Activated B cell treated with CpG ODN at 0.5 μM for 24 hours (primary cell): ENCODE data around the gene CACNG7. TPM values are rescaled to one million over a fixed set of nuclear protein-coding genes. Genes with fewer than 3 reads are reported as not detected.

ENCODE experiments used
- ATAC-seq: fragments of 200-7000 bp; cut with Tn5 transposase; one replicate; pipeline ENCODE4 v1.10.0; 2021; ENCODE audit warnings: low read depth, mild to moderate bottlenecking, moderate library complexity
- CTCF ChIA-PET: fragments of 350-600 bp; sonication (Branson Sonifier 250); formaldehyde crosslinking; loops from one replicate; lab custom pipeline; 2021; ENCODE audit warnings: antibody characterized with exemption; lab: Charles Lee
- POLR2A ChIA-PET: fragments of 350-600 bp; sonication (Branson Sonifier 250); formaldehyde crosslinking; loops from one replicate; lab custom pipeline; 2021; ENCODE audit warnings: antibody characterized with exemption; lab: Charles Lee
- DNase-seq: peaks from one replicate; pipeline ENCODE4 v3.0.0; 2022
- H3K27ac Mint-ChIP-seq: one replicate; pipeline ENCODE4 v1.8.0; 2020; ENCODE audit warnings: mixed read lengths
- H3K27me3 Mint-ChIP-seq: one replicate; pipeline ENCODE4 v1.8.0; 2021; ENCODE audit warnings: mixed read lengths
- H3K36me3 Mint-ChIP-seq: one replicate; pipeline ENCODE4 v1.8.0; 2021; ENCODE audit warnings: low read depth, mixed read lengths
- H3K4me1 Mint-ChIP-seq: one replicate; pipeline ENCODE4 v1.8.0; 2021; ENCODE audit warnings: mixed read lengths
- H3K4me3 Mint-ChIP-seq: one replicate; pipeline ENCODE4 v1.8.0; 2020; ENCODE audit warnings: mild to moderate bottlenecking, mixed read lengths
- H3K9me3 Mint-ChIP-seq: one replicate; pipeline ENCODE4 v1.8.0; 2020; ENCODE audit warnings: mixed read lengths
- CTCF ChIP-seq: fragments of 200-600 bp; IDR thresholded peaks from one replicate; pipeline ENCODE4 v1.8.0; 2022; ENCODE audit warnings: antibody characterized with exemption, mild to moderate bottlenecking
- intact Hi-C: fragments of 100-400 bp; cut with micrococcal nuclease; formaldehyde crosslinking; loops from one replicate; pipeline ENCODE4 v1.15.1; 2024
- total RNA-seq: library from RNA; stranded (reverse); gene quantifications from 2 replicates; pipeline ENCODE4 v1.2.3, GENCODE V29; 2022

Gene CACNG7
- total RNA-seq, 1 donor from 2014 or later: not detected

DNA sequence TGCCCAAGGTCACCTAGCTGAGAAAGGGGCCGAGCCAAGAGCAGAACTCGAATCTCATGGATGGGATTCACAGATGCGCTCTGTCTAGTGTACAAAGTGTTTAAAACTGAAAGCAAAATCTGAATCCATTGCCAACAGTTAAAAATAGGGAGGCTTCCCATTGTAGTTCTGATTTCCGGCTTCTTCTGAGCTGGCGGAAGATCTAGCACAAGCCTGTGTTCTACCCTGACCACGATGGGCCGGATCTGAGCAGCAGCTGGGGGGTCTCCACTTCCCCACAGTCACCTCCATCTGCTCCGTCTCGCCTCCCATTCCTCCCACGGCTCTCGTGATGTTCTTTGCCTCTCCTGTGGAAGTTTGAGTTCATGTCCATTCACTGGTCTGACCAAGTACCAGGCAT lies 56.0 kb downstream of the CACNG7 start:
- Mint-ChIP-seq H3K27ac (no peak overlapping the region), H3K4me3 (no peak overlapping the region), H3K36me3 (no peaks in the 10 kb centered on the region), H3K4me1 (peaks cover 2% of the 10 kb centered on the region), H3K27me3 (peaks cover 45% of the 10 kb centered on the region), H3K9me3 (no peaks in the 10 kb centered on the region)
- intact Hi-C loops: no loop called here
- ChIA-PET CTCF (no interaction called here), POLR2A (no interaction called here)
- TF ChIP-seq CTCF: no peak
- ATAC-seq (no peak), DNase-seq (no peak)

DNA sequence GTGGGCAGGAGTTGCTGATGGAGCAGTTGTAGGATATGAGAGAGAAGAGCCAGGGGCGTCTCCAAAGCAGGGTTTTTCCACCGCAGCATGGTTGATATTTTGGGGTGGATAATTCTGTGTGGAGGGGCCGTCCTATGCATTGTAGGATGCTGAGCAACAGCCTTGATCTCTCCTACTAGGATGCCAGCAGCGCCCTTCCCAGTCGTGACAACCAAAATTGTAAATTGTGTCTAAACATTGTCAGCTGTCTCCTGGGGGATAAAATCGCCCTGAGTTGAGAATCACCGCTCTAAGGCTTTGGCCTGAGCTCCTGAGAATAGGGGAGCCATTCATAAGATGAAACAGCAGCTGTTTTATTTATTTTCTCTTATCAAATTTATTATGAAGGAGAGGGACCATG lies 57.9 kb downstream of the CACNG7 start:
- no peaks in the 10 kb centered on the region for H3K9me3 Mint-ChIP-seq
- DNase-seq: no peak
- no peak for TF ChIP-seq CTCF
- no peak overlapping the region for H3K27ac Mint-ChIP-seq
- CTCF ChIA-PET: no interaction called here
- intact Hi-C loops: no loop called here
- H3K4me1 Mint-ChIP-seq: peaks cover 2% of the 10 kb centered on the region
- no peak overlapping the region for H3K4me3 Mint-ChIP-seq
- H3K27me3 Mint-ChIP-seq: peaks cover 30% of the 10 kb centered on the region
- POLR2A ChIA-PET: no interaction called here
- no peak for ATAC-seq
- H3K36me3 Mint-ChIP-seq: no peaks in the 10 kb centered on the region

DNA sequence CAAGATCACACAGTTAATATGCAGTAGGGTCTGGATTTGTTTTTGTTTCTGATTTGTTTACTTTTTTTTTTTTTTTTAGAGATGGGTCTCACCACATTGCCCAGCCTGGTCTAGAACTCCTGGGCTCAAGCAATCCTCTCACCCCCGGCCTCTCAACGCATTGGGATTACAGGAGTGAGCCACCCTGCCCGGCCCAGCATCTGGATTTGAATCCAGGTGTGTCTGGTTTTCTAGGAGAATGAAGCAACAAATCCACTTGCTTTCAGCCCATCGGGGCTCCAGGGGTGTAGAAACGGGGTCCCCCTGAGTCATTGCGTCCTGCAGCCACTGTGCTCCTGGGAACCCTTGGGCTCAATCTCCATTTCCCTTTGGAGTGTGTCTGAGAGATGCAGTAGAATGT lies 60.3 kb downstream of the CACNG7 start:
- ChIA-PET CTCF (no interaction called here), POLR2A (no interaction called here)
- Mint-ChIP-seq H3K4me1 (no peaks in the 10 kb centered on the region), H3K4me3 (no peak overlapping the region), H3K36me3 (no peaks in the 10 kb centered on the region), H3K9me3 (no peaks in the 10 kb centered on the region), H3K27me3 (peaks cover 21% of the 10 kb centered on the region), H3K27ac (no peak overlapping the region)
- intact Hi-C loops: no loop called here
- TF ChIP-seq CTCF: no peak
- ATAC-seq (no peak), DNase-seq (no peak)

DNA sequence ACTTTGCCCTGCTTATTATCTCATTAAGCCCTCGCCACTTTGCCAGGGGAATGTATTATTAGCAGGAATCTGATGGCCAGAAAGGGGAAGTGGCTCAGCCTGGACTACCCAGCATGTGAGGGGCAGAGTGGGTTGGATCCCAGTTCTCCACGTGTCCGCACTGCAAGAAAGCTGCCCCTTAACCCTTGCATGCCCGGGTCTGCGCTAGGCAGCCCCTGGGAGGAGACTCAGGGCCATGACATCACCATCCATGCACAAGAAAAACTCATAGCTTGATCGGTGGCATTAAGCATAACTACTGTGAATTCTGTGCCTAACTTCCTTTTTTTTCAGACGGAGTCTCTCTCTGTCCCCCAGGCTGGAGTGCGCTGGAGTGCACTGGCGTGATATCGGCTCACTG lies 62.6 kb downstream of the CACNG7 start:
- intact Hi-C loops: no loop called here
- no peak for DNase-seq
- Mint-ChIP-seq H3K4me3 (no peak overlapping the region), H3K4me1 (no peaks in the 10 kb centered on the region), H3K27ac (no peak overlapping the region), H3K27me3 (peaks cover 10% of the 10 kb centered on the region), H3K36me3 (no peaks in the 10 kb centered on the region), H3K9me3 (no peaks in the 10 kb centered on the region)
- no peak for ATAC-seq
- ChIA-PET POLR2A (interaction anchor here (0.7 kb wide), 1 partner anchor 1061 kb away, joined by 6 read pairs; no protein-coding TSS in a partner anchor), CTCF (no interaction called here)
- TF ChIP-seq CTCF: no peak

- no peak for TF ChIP-seq CTCF
- DNase-seq (peak; percentile 27), ATAC-seq (peak; percentile 92)
- peaks cover 4% of the 10 kb centered on the region for H3K36me3 Mint-ChIP-seq
- H3K4me1 Mint-ChIP-seq: peaks cover 12% of the 10 kb centered on the region
- H3K9me3 Mint-ChIP-seq: peaks cover 8% of the 10 kb centered on the region
- ChIA-PET CTCF (no interaction called here), POLR2A (no interaction called here)
- intact Hi-C loops: no loop called here
- peak overlapping the region; percentile 82 for H3K4me3 Mint-ChIP-seq
- no peak overlapping the region for H3K27ac Mint-ChIP-seq
- peaks cover 45% of the 10 kb centered on the region for H3K27me3 Mint-ChIP-seq
These were observed 68.4 kb downstream of the CACNG7 start for GRCh38 chr19:53977429-53977990.
